ENCODE data around the gene LRRC30. TPM values are rescaled to one million over a fixed set of nuclear protein-coding genes. Genes with fewer than 3 reads are reported as not detected.

The LRRC30 gene
- total RNA-seq: not detected in 2 replicates

GRCh38 chr18:7230626-7231349, at the start of gene LRRC30:
LRRC30 (plus strand) TSS chr18:7231089; CDS start chr18:7231139, 50 bp downstream.

Other genes starting within 250 kb of the LRRC30 start
- gene LAMA1, start 113.3 kb upstream of the LRRC30 start, total RNA-seq: 14.5 and 22.1 TPM in 2 replicates

Measured in airway epithelial cell (primary cell).